IPS-18c (cell line): ENCODE results near the gene ADAM15.
A peak's percentile ranks its signal among the peaks of the same experiment; 100 is the strongest.

Experiments
- H3K4me3 ChIP-seq: 2 replicates; pipeline ENCODE4 v1.7.0; 2013; ENCODE audit warnings: low read depth, mild to moderate bottlenecking, low read length, moderate library complexity; ENCODE audit not compliant: insufficient read depth
- H3K9me3 ChIP-seq: one replicate; pipeline ENCODE4 v1.6.1; 2013; ENCODE audit warnings: mild to moderate bottlenecking, low read length, moderate library complexity; ENCODE audit not compliant: control insufficient read depth, insufficient read depth

Gene ADAM15

GRCh38 chr1:155010211-155010918 lies 40.8 kb upstream of the ADAM15 start:
- no peak overlapping the region for H3K4me3 ChIP-seq
- no peaks in the 10 kb centered on the region for H3K9me3 ChIP-seq

GRCh38 chr1:155011004-155011416 lies 40.1 kb upstream of the ADAM15 start:
- H3K4me3 ChIP-seq: no peak overlapping the region
- no peaks in the 10 kb centered on the region for H3K9me3 ChIP-seq

GRCh38 chr1:155011437-155012025 lies 39.6 kb upstream of the ADAM15 start:
- no peaks in the 10 kb centered on the region for H3K9me3 ChIP-seq
- H3K4me3 ChIP-seq: no peak overlapping the region

DNA sequence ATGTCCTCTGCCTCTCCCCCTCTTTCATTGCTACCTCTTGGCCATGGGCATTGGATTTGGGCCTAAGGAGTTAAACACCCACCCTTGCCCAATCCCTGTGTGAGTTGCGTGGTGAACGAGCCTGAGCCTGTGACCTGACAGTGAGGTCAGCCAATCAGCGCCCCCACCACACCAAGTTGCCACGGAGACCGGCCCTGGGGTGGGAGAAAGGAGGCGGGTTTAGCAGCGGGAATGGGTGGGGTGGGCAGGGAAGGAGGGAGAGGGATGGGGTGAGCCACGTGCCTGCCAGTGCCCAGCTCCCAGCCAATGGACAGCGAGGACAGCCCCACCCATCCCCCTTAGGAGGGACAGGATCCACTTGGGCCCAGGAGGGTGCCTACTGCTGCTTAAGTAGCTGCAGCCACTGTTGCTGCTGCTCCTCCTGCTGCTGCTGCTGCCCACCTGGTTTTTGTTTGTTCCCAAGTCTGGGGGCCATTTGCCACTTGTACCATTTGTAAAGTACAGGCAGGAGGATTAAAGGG lies 39.0 kb upstream of the ADAM15 start:
- Histone ChIP-seq H3K9me3 (no peaks in the 10 kb centered on the region), H3K4me3 (no peak overlapping the region)

- Histone ChIP-seq H3K4me3 (no peak overlapping the region), H3K9me3 (no peaks in the 10 kb centered on the region)
Measured at GRCh38 chr1:155012776-155013602, 38.1 kb upstream of the ADAM15 start.

DNA sequence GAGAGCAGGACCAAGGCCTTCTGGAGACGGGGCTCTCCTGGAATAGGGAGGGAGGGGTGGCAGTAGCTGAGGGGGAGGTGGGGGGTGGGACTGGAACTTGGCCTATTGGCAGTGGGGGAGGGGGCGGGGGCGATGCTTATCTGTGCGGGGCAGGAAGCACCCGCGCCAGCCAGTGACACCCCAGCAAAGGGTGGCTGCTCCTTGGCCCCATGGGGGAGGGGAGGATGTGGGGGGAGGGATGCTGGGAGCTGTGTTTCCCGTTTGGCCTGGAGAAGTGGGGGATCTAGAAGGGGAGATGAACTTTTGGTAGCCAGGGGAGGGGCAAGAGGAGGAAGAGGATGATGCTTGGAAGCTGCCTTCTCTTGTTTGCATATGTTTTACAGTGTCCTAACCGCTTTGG lies 37.5 kb upstream of the ADAM15 start:
- Histone ChIP-seq H3K4me3 (no peak overlapping the region), H3K9me3 (no peaks in the 10 kb centered on the region)

DNA sequence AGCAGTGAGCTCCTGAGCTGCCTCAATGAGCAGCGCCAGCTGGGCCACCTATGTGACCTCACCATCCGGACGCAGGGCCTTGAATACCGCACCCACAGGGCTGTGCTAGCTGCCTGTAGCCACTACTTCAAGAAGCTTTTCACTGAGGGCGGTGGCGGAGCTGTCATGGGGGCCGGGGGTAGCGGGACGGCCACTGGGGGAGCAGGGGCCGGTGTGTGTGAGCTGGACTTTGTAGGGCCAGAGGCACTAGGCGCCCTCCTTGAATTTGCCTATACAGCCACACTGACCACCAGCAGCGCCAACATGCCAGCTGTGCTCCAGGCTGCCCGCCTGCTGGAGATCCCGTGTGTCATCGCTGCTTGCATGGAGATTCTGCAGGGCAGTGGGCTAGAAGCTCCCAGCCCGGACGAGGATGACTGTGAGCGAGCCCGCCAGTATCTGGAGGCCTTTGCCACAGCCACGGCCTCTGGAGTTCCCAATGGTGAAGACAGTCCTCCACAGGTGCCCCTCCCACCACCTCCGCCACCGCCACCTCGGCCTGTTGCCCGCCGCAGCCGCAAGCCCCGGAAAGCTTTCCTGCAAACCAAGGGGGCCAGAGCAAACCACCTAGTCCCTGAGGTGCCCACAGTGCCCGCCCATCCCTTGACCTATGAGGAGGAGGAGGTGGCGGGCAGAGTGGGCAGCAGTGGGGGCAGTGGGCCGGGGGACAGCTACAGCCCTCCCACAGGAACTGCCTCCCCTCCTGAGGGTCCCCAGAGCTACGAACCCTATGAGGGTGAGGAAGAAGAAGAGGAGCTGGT lies 36.2 kb upstream of the ADAM15 start:
- no peak overlapping the region for H3K4me3 ChIP-seq

DNA sequence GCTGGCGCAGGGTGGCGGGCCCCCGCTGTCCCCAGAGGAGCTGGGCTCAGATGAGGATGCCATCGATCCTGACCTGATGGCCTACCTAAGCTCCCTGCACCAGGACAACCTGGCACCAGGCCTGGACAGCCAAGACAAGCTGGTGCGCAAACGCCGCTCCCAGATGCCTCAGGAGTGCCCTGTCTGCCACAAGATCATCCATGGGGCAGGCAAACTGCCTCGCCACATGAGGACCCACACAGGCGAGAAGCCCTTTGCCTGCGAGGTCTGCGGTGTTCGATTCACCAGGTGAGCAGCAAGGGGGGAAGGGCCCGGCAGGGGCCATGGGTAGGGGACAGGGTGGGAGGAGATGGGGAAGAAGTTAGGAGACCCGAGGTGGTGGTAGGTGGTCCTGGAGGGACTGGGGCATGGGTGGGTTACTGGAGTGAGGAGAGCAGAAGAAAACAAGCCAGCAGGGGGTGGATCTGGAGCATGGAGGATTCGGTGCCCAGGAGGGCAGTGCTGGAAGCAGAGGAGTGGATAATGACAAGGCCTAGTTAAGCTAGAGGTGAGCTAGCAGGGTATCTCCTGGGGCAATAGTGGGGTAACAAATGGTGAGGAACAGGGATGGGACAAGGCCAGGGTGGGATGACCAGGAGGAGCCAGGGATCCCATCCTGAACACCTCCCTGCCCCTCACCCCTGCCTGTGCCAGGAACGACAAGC lies 35.4 kb upstream of the ADAM15 start:
- Histone ChIP-seq H3K9me3 (no peaks in the 10 kb centered on the region), H3K4me3 (no peak overlapping the region)

More for the DNA sequence above, 36.2 kb upstream of the ADAM15 start:
- H3K9me3 ChIP-seq: no peaks in the 10 kb centered on the region

DNA sequence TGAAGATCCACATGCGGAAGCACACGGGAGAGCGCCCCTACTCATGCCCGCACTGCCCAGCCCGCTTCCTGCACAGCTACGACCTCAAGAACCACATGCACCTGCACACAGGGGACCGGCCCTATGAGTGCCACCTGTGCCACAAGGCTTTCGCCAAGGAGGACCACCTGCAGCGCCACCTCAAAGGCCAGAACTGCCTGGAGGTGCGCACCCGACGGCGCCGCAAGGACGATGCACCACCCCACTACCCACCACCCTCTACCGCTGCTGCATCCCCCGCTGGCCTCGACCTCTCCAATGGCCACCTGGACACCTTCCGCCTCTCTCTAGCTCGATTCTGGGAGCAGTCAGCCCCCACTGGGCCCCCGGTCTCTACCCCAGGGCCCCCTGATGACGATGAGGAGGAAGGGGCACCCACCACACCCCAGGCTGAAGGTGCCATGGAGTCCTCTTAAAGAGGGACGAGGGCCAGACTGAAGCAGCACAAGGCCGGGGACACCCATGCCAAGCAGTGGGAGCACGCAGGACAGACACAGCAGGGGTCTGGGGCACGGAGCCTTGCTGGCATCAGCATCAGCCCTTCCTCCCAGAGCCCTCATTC lies 34.8 kb upstream of the ADAM15 start:
- H3K4me3 ChIP-seq: no peak overlapping the region
- H3K9me3 ChIP-seq: no peaks in the 10 kb centered on the region

DNA sequence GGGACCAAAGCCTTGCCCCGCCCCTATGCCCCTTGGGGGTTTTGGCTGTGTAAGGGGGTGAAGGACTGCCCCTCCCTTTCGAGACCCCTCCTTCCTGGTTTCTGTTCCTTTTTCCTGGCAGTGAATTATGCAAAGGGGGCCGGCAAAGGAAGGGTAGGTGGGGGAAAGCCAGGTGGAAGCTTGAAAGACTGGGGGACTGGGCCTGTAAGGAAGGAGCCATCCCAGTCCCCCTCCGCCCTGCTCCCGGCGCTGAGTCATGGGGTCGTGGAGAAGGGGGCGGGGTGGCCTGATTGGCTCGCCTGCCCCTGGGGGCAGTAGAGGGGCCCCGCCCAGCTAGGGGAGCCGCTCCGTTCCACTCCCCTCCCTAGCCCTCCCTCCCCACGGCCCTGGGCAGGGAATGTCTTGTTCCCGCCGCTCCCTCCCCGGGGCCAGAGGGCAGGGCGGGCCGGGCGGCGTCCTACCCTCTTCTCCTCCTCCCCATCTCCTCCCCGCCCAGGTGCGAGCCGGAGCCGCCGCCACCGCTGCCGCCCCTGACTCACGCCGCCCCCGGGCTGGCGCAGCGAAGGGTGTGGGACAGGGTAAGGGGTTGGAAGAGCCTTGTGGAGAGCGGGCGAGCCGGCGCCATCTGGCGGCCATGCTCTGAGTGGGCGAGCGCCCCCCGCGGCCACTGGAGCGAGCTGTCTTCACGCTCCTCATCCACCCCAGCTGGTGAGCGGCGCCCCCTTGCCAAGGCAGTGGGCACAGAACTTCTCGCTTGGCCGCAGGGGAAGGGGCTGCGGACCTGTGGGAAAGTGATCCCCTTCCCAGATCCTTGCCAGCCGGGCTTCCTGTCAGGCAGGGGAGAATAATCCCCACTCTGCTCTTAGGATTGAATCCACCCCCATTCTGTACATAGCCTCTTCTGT lies 33.8 kb upstream of the ADAM15 start:
- Histone ChIP-seq H3K4me3 (peak overlapping the region; percentile 62), H3K9me3 (no peaks in the 10 kb centered on the region)

DNA sequence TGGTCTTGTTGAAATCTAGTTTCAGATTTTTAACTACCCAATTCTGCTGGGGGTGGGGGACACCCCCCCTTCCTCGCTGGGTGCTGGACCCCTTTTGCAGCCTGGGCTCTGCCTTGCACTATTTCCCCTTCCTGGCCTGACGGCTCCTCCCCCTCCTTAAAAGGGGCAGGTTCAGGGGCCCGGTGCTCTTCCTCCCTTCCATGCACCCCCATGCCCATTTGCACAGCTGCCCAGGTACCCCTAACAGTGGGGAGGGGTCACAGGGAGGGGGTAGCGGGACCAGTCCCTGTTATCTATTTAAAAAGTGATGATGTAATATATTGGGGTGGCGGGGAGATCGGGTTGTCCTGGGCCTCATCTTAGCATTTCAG lies 33.2 kb upstream of the ADAM15 start:
- Histone ChIP-seq H3K4me3 (peak overlapping the region; percentile 62; the same call in 1 of the 2 replicates), H3K9me3 (no peaks in the 10 kb centered on the region)

GRCh38 chr1:155018617-155019348 lies 32.3 kb upstream of the ADAM15 start:
- no peaks in the 10 kb centered on the region for H3K9me3 ChIP-seq
- no peak overlapping the region for H3K4me3 ChIP-seq

GRCh38 chr1:155019377-155020245 lies 31.5 kb upstream of the ADAM15 start:
- Histone ChIP-seq H3K4me3 (no peak overlapping the region), H3K9me3 (no peaks in the 10 kb centered on the region)
